Mesenchymal stem cell (in vitro differentiated cells and primary cell): ENCODE results near the gene ZIM2.

ENCODE experiments used
- DNase-seq: peaks from one replicate; pipeline ENCODE4 v3.0.0-alpha.2; 2013
- H2AFZ ChIP-seq: one replicate; pipeline ENCODE4 v1.6.1; 2013; ENCODE audit warnings: low read depth, mild to moderate bottlenecking, control low read depth, inconsistent platforms, low read length, moderate library complexity
- H2AK5ac ChIP-seq: 2 replicates; pipeline ENCODE4 v1.6.1; 2013; ENCODE audit warnings: low read length, moderate library complexity, mild to moderate bottlenecking, inconsistent platforms; ENCODE audit not compliant: severe bottlenecking
- H2BK120ac ChIP-seq: one replicate; pipeline ENCODE4 v1.6.1; 2013; ENCODE audit warnings: low read depth, mild to moderate bottlenecking, inconsistent platforms, low read length, moderate library complexity
- H2BK12ac ChIP-seq, 2 experiments: one replicate each; pipeline ENCODE4 v1.6.1; 2013; ENCODE audit warnings: inconsistent platforms in 2 of 2, low read length in 2 of 2, mild to moderate bottlenecking in 2 of 2, moderate library complexity in 2 of 2, control low read depth in 1 of 2
- H2BK15ac ChIP-seq: one replicate; pipeline ENCODE4 v1.6.1; 2013; ENCODE audit warnings: mild to moderate bottlenecking, low read depth, inconsistent platforms; ENCODE audit not compliant: poor library complexity, severe bottlenecking
- H2BK5ac ChIP-seq: 2 replicates; pipeline ENCODE4 v1.6.1; 2013; ENCODE audit warnings: low read depth, mild to moderate bottlenecking, low read length, control low read depth, inconsistent platforms; ENCODE audit not compliant: poor library complexity, severe bottlenecking
- H3K14ac ChIP-seq, 2 experiments: one replicate each; pipeline ENCODE4 v1.6.1; 2013; ENCODE audit warnings: inconsistent platforms in 2 of 2, low read length in 2 of 2, control low read depth in 1 of 2, mild to moderate bottlenecking in 1 of 2, moderate library complexity in 1 of 2
- H3K18ac ChIP-seq, 2 experiments: one replicate each; pipeline ENCODE4 v1.6.1; 2013; ENCODE audit warnings: inconsistent platforms in 2 of 2, low read length in 2 of 2, control low read depth in 1 of 2, low read depth in 1 of 2, mild to moderate bottlenecking in 1 of 2
- H3K23ac ChIP-seq, 2 experiments: one replicate each; pipeline ENCODE4 v1.6.1; 2013; ENCODE audit warnings: inconsistent platforms in 2 of 2, low read length in 2 of 2, mild to moderate bottlenecking in 2 of 2, moderate library complexity in 2 of 2, control low read depth in 1 of 2
- H3K27ac ChIP-seq: 2 replicates; pipeline ENCODE4 v1.5.1; 2013; ENCODE audit warnings: mild to moderate bottlenecking, moderate library complexity, low read length, control low read depth, inconsistent platforms; ENCODE audit not compliant: poor library complexity, severe bottlenecking
- H3K27me3 ChIP-seq, 2 experiments: 2 replicates each; pipeline versions ENCODE4 v1.6.1 to v1.7.0; 2013; ENCODE audit warnings: low read length in 2 of 2, mild to moderate bottlenecking in 2 of 2, moderate library complexity in 2 of 2, control low read depth in 1 of 2, inconsistent platforms in 1 of 2; ENCODE audit not compliant: control insufficient read depth in 1 of 2, insufficient read depth in 1 of 2
- H3K36me3 ChIP-seq, 2 experiments: 2 replicates each; pipeline versions ENCODE4 v1.6.1 to v1.7.0; 2013; ENCODE audit warnings: low read length in 2 of 2, control low read depth in 1 of 2, inconsistent platforms in 1 of 2, low read depth in 1 of 2, mild to moderate bottlenecking in 1 of 2; ENCODE audit not compliant: insufficient read depth in 2 of 2, control insufficient read depth in 1 of 2
- H3K4ac ChIP-seq, 2 experiments: one replicate each; pipeline ENCODE4 v1.6.1; 2013; ENCODE audit warnings: inconsistent platforms in 2 of 2, low read length in 2 of 2, mild to moderate bottlenecking in 2 of 2, moderate library complexity in 2 of 2, control low read depth in 1 of 2, low read depth in 1 of 2
- H3K4me1 ChIP-seq: 2 replicates; pipeline ENCODE4 v1.6.1; 2013; ENCODE audit warnings: low read depth, low read length, control low read depth; ENCODE audit not compliant: control insufficient read depth, insufficient read depth
- H3K4me2 ChIP-seq: 2 replicates; pipeline ENCODE4 v1.6.1; 2013; ENCODE audit warnings: low read length, mild to moderate bottlenecking, inconsistent platforms; ENCODE audit not compliant: poor library complexity, severe bottlenecking
- H3K4me3 ChIP-seq, 2 experiments: 2 replicates each; pipeline versions ENCODE4 v1.5.1 to v1.7.0; 2013; ENCODE audit warnings: low read length in 2 of 2, mild to moderate bottlenecking in 2 of 2, control low read depth in 1 of 2, low read depth in 1 of 2; ENCODE audit not compliant: insufficient read depth in 1 of 2
- H3K79me1 ChIP-seq: replicated peaks from 2 replicates; pipeline ENCODE4 v1.6.1; 2013; ENCODE audit warnings: mild to moderate bottlenecking, control low read depth, low read length, inconsistent platforms; ENCODE audit not compliant: poor library complexity, severe bottlenecking
- H3K9ac ChIP-seq: 2 replicates; pipeline ENCODE4 v1.7.0; 2013; ENCODE audit warnings: mild to moderate bottlenecking, low read length, moderate library complexity
- H3K9me3 ChIP-seq: 2 replicates; pipeline ENCODE4 v1.7.0; 2013; ENCODE audit warnings: mild to moderate bottlenecking, low read length; ENCODE audit not compliant: control insufficient read depth
- H4K8ac ChIP-seq: one replicate; pipeline ENCODE4 v1.6.1; 2013; ENCODE audit warnings: inconsistent platforms, mild to moderate bottlenecking, low read length, moderate library complexity
- H4K91ac ChIP-seq: one replicate; pipeline ENCODE4 v1.6.1; 2013; ENCODE audit warnings: mild to moderate bottlenecking, low read length, inconsistent platforms
- WGBS: methylation state at CpG from one replicate; pipeline ENCODE4 v1.1.7; 2013; ENCODE audit warnings: mixed read lengths; 5-methylcytosine and 5-hydroxymethylcytosine counted together

Gene ZIM2

GRCh38 chr19:56839652-56840450 lies 675 bp downstream of the ZIM2 start:
- 95% methylated on average over 48 of the region's 48 CpGs for WGBS

DNA sequence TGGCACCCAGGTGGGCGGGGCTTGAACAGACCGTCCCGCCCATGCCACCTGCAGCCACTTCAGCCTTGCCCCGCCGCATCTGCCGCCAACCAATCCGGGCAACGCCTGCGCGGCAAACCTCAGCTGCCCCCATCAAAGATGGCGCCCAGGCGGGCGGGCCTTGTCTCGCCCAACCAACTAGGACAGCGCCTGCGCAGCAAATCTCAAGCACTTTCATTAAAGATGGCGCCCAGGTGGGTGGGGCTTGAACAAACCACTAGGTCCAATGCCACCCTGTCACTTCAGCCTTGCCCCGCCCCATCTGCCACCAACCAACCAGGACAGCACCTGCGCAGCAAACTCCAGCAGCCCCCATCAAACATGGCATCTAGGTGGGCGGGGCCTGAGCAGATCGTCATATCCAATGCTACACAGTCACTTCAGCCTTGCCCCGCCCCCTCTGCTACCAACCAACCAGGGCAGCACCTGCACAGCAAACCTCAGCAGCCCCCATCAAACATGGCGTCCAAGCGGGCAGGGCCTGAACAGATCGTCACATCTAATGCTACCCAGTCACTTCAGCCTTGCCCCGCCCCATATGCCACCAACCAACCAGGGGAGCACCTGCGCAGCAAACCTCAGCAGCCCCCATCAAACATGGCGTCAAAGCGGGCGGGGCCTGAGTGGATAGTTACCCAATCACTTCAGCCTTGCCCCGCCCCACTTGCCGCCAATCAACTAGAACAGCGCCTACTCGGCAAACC lies 1.4 kb downstream of the ZIM2 start:
- H2AFZ ChIP-seq: no peak overlapping the region
- no peak overlapping the region for H3K23ac ChIP-seq
- WGBS: 90% methylated on average over 34 of the region's 34 CpGs
- no peak for DNase-seq
- no peaks in the 10 kb centered on the region for H3K4me1 ChIP-seq
- no peak overlapping the region for H2BK15ac ChIP-seq
- no peak overlapping the region for H2BK12ac ChIP-seq
- H3K4me3 ChIP-seq: peak overlapping the region in 1 of 2 experiments; percentile 78
- no peak overlapping the region for H4K91ac ChIP-seq
- H3K9me3 ChIP-seq: peaks cover 6% of the 10 kb centered on the region
- H3K27me3 ChIP-seq: no peaks in the 10 kb centered on the region
- H3K18ac ChIP-seq: no peak overlapping the region
- no peak overlapping the region for H3K4ac ChIP-seq
- no peak overlapping the region for H2BK5ac ChIP-seq
- no peak overlapping the region for H3K9ac ChIP-seq
- no peak overlapping the region for H2AK5ac ChIP-seq
- H3K79me1 ChIP-seq: no peaks in the 10 kb centered on the region
- no peak overlapping the region for H3K14ac ChIP-seq
- no peak overlapping the region for H3K27ac ChIP-seq
- H3K36me3 ChIP-seq: no peaks in the 10 kb centered on the region
- H2BK120ac ChIP-seq: no peak overlapping the region
- peak overlapping the region; percentile 23 for H4K8ac ChIP-seq
- no peak overlapping the region for H3K4me2 ChIP-seq

More at GRCh38 chr19:56839652-56840450, 675 bp downstream of the ZIM2 start:
- Histone ChIP-seq H2BK120ac (no peak overlapping the region), H3K4me3 (peak overlapping the region in 1 of 2 experiments; percentile 67), H3K23ac (no peak overlapping the region), H2BK12ac (no peak overlapping the region), H3K4me2 (no peak overlapping the region), H2BK5ac (no peak overlapping the region), H4K91ac (no peak overlapping the region), H3K4me1 (no peaks in the 10 kb centered on the region), H3K9me3 (peaks cover 6% of the 10 kb centered on the region), H2AK5ac (no peak overlapping the region), H3K18ac (no peak overlapping the region), H2BK15ac (no peak overlapping the region), H3K27ac (no peak overlapping the region), H4K8ac (no peak overlapping the region), H2AFZ (no peak overlapping the region), H3K9ac (peak overlapping the region; percentile 63), H3K14ac (no peak overlapping the region), H3K79me1 (no peaks in the 10 kb centered on the region), H3K4ac (no peak overlapping the region), H3K27me3 (no peaks in the 10 kb centered on the region), H3K36me3 (no peaks in the 10 kb centered on the region)
- no peak for DNase-seq

- Histone ChIP-seq H4K8ac (no peak overlapping the region), H3K23ac (no peak overlapping the region), H3K14ac (no peak overlapping the region), H2BK12ac (no peak overlapping the region), H3K4me3 (peak overlapping the region; percentile 12 to 78), H3K36me3 (no peaks in the 10 kb centered on the region), H3K4ac (no peak overlapping the region), H2BK15ac (no peak overlapping the region), H2BK5ac (no peak overlapping the region), H2BK120ac (no peak overlapping the region), H3K9me3 (peaks cover 5% of the 10 kb centered on the region), H2AFZ (no peak overlapping the region), H3K27me3 (no peaks in the 10 kb centered on the region), H3K4me2 (no peak overlapping the region), H3K4me1 (no peaks in the 10 kb centered on the region), H3K18ac (no peak overlapping the region), H4K91ac (no peak overlapping the region), H3K9ac (peak overlapping the region; percentile 79), H2AK5ac (no peak overlapping the region), H3K79me1 (no peaks in the 10 kb centered on the region), H3K27ac (no peak overlapping the region)
- no peak for DNase-seq
- WGBS: 94% methylated on average over 44 of the region's 44 CpGs
Measured at GRCh38 chr19:56838024-56838908, 2.3 kb downstream of the ZIM2 start.
